ENCODE results near the gene E2F7. TPM values are rescaled to one million over a fixed set of nuclear protein-coding genes. Genes with fewer than 3 reads are reported as not detected.

E2F7 gene
- total and polyA plus RNA-seq, 2 experiments from 2014 or later = 31.8 to 40.3 TPM

GRCh38 chr12:77089686-77090220 lies 24.4 kb upstream of the E2F7 start (continued):
- TF ChIP-seq ZNF462 (CRISPR knock-in tag; IDR thresholded peaks at IDR 0.05) = no peak
- TF ChIP-seq NANOG (IDR thresholded peaks at IDR 0.05; ENCODE audit: borderline replicate concordance) = no peak
- no peak for TF ChIP-seq STAT1 (IDR thresholded peaks at IDR 0.05; ENCODE audit: unreplicated experiment)
- TF ChIP-seq JUNB (IDR thresholded peaks at IDR 0.05; ENCODE audit: unreplicated experiment) = no peak
- no peak for TF ChIP-seq CREB1 (CRISPR knock-in tag; IDR thresholded peaks at IDR 0.05; ENCODE audit: low read depth)
- TF ChIP-seq, protein P1, sequence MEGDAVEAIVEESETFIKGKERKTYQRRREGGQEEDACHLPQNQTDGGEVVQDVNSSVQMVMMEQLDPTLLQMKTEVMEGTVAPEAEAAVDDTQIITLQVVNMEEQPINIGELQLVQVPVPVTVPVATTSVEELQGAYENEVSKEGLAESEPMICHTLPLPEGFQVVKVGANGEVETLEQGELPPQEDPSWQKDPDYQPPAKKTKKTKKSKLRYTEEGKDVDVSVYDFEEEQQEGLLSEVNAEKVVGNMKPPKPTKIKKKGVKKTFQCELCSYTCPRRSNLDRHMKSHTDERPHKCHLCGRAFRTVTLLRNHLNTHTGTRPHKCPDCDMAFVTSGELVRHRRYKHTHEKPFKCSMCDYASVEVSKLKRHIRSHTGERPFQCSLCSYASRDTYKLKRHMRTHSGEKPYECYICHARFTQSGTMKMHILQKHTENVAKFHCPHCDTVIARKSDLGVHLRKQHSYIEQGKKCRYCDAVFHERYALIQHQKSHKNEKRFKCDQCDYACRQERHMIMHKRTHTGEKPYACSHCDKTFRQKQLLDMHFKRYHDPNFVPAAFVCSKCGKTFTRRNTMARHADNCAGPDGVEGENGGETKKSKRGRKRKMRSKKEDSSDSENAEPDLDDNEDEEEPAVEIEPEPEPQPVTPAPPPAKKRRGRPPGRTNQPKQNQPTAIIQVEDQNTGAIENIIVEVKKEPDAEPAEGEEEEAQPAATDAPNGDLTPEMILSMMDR (conservative IDR thresholded peaks at IDR 0.05; ENCODE audit: low read depth in 2 of 2) = no peak
- TF ChIP-seq EZH2phosphoT487 (IDR thresholded peaks at IDR 0.05; ENCODE audit: unreplicated experiment) = no peak
- TF ChIP-seq EZH2 (IDR thresholded peaks at IDR 0.05; ENCODE audit: low read depth, unreplicated experiment) = no peak

DNA sequence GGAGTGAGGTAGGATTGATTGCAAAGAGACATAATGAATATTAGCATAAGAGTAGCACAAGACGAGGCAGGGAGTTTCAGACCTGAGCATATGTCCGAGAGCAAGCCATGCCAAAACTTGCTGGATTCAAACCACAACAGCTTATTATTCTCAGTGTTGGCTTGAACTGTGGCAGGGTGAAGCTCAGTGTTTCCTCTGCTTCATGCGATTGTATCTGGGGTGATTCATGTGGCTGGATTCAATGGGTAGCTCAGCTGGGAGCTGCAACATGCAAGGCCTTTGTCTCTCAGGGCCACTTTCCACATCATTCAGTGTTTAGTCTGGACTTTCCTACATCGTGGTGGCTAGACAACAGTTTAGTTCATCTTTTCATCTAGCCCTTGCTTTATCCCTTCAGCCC lies 22.1 kb upstream of the E2F7 start:
- Histone ChIP-seq H3K4me2 (no peak overlapping the region), H3K4me3 (no peak overlapping the region), H3K9me2 (ENCODE audit: insufficient read depth) (no peaks in the 10 kb centered on the region), H4K20me1 (replicated peaks; ENCODE audit: insufficient read depth) (no peaks in the 10 kb centered on the region), H3F3A (replicated peaks; ENCODE audit: low read depth) (no peaks in the 10 kb centered on the region), H2AFZ (peak overlapping the region; percentile 44; the same call in 1 of the 2 replicates), H3K27ac (ENCODE audit: low read depth) (no peak overlapping the region), H3K36me3 (ENCODE audit: insufficient read depth) (no peaks in the 10 kb centered on the region), H3K79me2 (replicated peaks; ENCODE audit: insufficient read depth) (no peaks in the 10 kb centered on the region), H3K27me3 (ENCODE audit: insufficient read depth) (no peaks in the 10 kb centered on the region), H3K4me1 (ENCODE audit: insufficient read depth) (no peaks in the 10 kb centered on the region)
- no peak for ATAC-seq
- no peak overlapping the region for H3K4me3 Mint-ChIP-seq
- no peak overlapping the region for H3K27ac Mint-ChIP-seq
- peaks cover 1% of the 10 kb centered on the region for H3K27me3 Mint-ChIP-seq (ENCODE audit: insufficient read depth, low read depth, poor library complexity)
- DNase-seq (ENCODE audit: low spot score) = no peak
- no peaks in the 10 kb centered on the region for H3K9me3 Mint-ChIP-seq
- no peak for TF ChIP-seq EZH2 (IDR thresholded peaks at IDR 0.05; ENCODE audit: low read depth, unreplicated experiment)
- H3K36me3 Mint-ChIP-seq (ENCODE audit: low read depth) = no peaks in the 10 kb centered on the region
- H3K4me1 Mint-ChIP-seq = peaks cover 3% of the 10 kb centered on the region; the same call in 1 of the 3 replicates

All from GM23338 (cell line).